Keratinocyte (primary cell): ENCODE data around the gene SH3RF1. TPM values are rescaled to one million over a fixed set of nuclear protein-coding genes. Genes with fewer than 3 reads are reported as not detected.

ENCODE experiments used
- DNase-seq: peaks from one replicate; pipeline ENCODE4 v3.0.0-alpha.2; 2011; ENCODE audit warnings: low read depth, missing footprints, low spot score
- FAIRE-seq: peaks from 2 replicates; lab custom pipeline; 2011; peaks lifted over from hg19 to GRCh38; lab: Jason Lieb, UNC
- H2AFZ ChIP-seq: 2 replicates; pipeline ENCODE4 v1.6.0; 2012; ENCODE audit warnings: low read length, control low read depth, inconsistent platforms; ENCODE audit not compliant: control insufficient read depth
- H3K27ac ChIP-seq: 2 replicates; pipeline ENCODE4 v1.5.1; 2011; ENCODE audit warnings: low read length; ENCODE audit not compliant: control insufficient read depth, insufficient read depth
- H3K27me3 ChIP-seq: 3 replicates; pipeline ENCODE4 v1.6.0; 2011; ENCODE audit warnings: low read length; ENCODE audit not compliant: control insufficient read depth, insufficient read depth; ENCODE audit errors: extremely low read depth
- H3K36me3 ChIP-seq, 2 experiments: 2 replicates in 1 of 2; 3 replicates in 1 of 2; pipeline ENCODE4 v1.5.1; 2011; ENCODE audit warnings: low read length in 2 of 2, mild to moderate bottlenecking in 1 of 2; ENCODE audit not compliant: control insufficient read depth in 2 of 2, insufficient read depth in 2 of 2; ENCODE audit errors: extremely low read depth in 1 of 2
- H3K4me1 ChIP-seq: 3 replicates; pipeline ENCODE4 v1.5.1; 2011; ENCODE audit warnings: low read length; ENCODE audit not compliant: control insufficient read depth, insufficient read depth; ENCODE audit errors: extremely low read depth
- H3K4me2 ChIP-seq: 3 replicates; pipeline ENCODE4 v1.6.0; 2011; ENCODE audit warnings: low read depth, low read length; ENCODE audit not compliant: control insufficient read depth, insufficient read depth; ENCODE audit errors: extremely low read depth
- H3K4me3 ChIP-seq, 3 experiments: fragments of 200-600 bp in 1 of 3; sonication (generic) in 1 of 3; 2 replicates in 2 of 3; 3 replicates in 1 of 3; pipeline ENCODE4 v1.5.1; 2011 to 2016; ENCODE audit warnings: low read length in 3 of 3, mild to moderate bottlenecking in 3 of 3, control low read depth in 2 of 3, inconsistent platforms in 1 of 3, low read depth in 1 of 3, mixed read lengths in 1 of 3, mixed run types in 1 of 3, moderate library complexity in 1 of 3; ENCODE audit not compliant: control insufficient read depth in 2 of 3, insufficient read depth in 2 of 3; ENCODE audit errors: extremely low read depth in 1 of 3
- H3K79me2 ChIP-seq: 2 replicates; pipeline ENCODE4 v1.6.0; 2012; ENCODE audit warnings: low read length; ENCODE audit not compliant: control insufficient read depth, insufficient read depth
- H3K9ac ChIP-seq: 3 replicates; pipeline ENCODE4 v1.6.0; 2011; ENCODE audit warnings: low read length; ENCODE audit not compliant: control insufficient read depth, insufficient read depth; ENCODE audit errors: extremely low read depth
- H3K9me1 ChIP-seq: 3 replicates; pipeline ENCODE4 v1.6.0; 2011; ENCODE audit warnings: low read length; ENCODE audit not compliant: control insufficient read depth, insufficient read depth; ENCODE audit errors: extremely low read depth
- H3K9me3 ChIP-seq: 2 replicates; pipeline ENCODE4 v1.5.1; 2012; ENCODE audit warnings: low read depth, low read length; ENCODE audit not compliant: control insufficient read depth
- H4K20me1 ChIP-seq: 3 replicates; pipeline ENCODE4 v1.6.0; 2011; ENCODE audit warnings: low read length; ENCODE audit not compliant: control insufficient read depth, insufficient read depth; ENCODE audit errors: extremely low read depth
- CTCF ChIP-seq, 3 experiments: IDR thresholded peaks in 1 of 3; conservative IDR thresholded peaks in 1 of 3; optimal IDR thresholded peaks in 1 of 3; 2 replicates in 2 of 3; 3 replicates in 1 of 3; pipeline versions ENCODE3 to v1.5.1; 2011; ENCODE audit warnings: low read length in 3 of 3, mild to moderate bottlenecking in 3 of 3, moderate library complexity in 2 of 3, control low read depth in 1 of 3, inconsistent platforms in 1 of 3; ENCODE audit not compliant: insufficient read depth in 2 of 3; ENCODE audit errors: extremely low read depth in 1 of 3
- EZH2 ChIP-seq: IDR thresholded peaks from one replicate; pipeline ENCODE4 v1.6.1; 2012; ENCODE audit warnings: inconsistent platforms, mild to moderate bottlenecking, low read length, moderate library complexity
- dilution Hi-C: fragments of 300-500 bp; cut with MboI; formaldehyde crosslinking; loops from one replicate; pipeline ENCODE4 v1.7.0; 2020; ENCODE audit warnings: low sequenced_read_pairs; ENCODE audit not compliant: extremely low pct_ligation_motif_present
- polyA plus RNA-seq, 5 experiments: library from polyadenylated mRNA; depleted of rRNA in 3 of 5; stranded (reverse) in 3 of 5; stranded (forward) in 1 of 5; unstranded in 1 of 5; fragments of >200 nt; gene quantifications; 1 replicate in 1 of 5; 2 replicates in 3 of 5; 3 replicates in 1 of 5; pipeline versions ENCODE4 v1.2.1 to v1.2.3, GENCODE V29; 2011 to 2012; ENCODE audit warnings: missing spikeins in 2 of 5, low read depth in 1 of 5, low replicate concordance in 1 of 5

Gene SH3RF1
- polyA plus RNA-seq, 1 donor (not counting 4 experiments of a cell fraction or from before 2014, with no cell fraction given) = 9.5 TPM

- H3K4me2 ChIP-seq = no peak overlapping the region
- dilution Hi-C loops = no loop called here
Observed at GRCh38 chr4:169212981-169213380, 57.8 kb downstream of the SH3RF1 start.

GRCh38 chr4:169210504-169211118, 60.1 kb downstream of the SH3RF1 start:
- TF ChIP-seq EZH2 = no peak
- TF ChIP-seq CTCF (optimal IDR thresholded peaks at IDR 0.05 in 1 of 3, IDR thresholded peaks at IDR 0.05 in 1 of 3, conservative IDR thresholded peaks at IDR 0.05 in 1 of 3; ENCODE audit: extremely low read depth in 1 of 3, insufficient read depth in 2 of 3, low read length in 3 of 3) = no peak
- peaks cover under 1% of the 10 kb centered on the region for H3K4me1 ChIP-seq
- no peaks in the 10 kb centered on the region for H3K27me3 ChIP-seq
- no peak for DNase-seq
- no peaks in the 10 kb centered on the region for H4K20me1 ChIP-seq
- H3K79me2 ChIP-seq = peaks cover 48% of the 10 kb centered on the region
- dilution Hi-C loops = no loop called here
- H3K36me3 ChIP-seq = no peaks in the 10 kb centered on the region
- no peak for FAIRE-seq
- H3K27ac ChIP-seq = no peak overlapping the region
- H3K9ac ChIP-seq = no peak overlapping the region
- H3K9me3 ChIP-seq = peaks cover 3% of the 10 kb centered on the region
- H2AFZ ChIP-seq = no peak overlapping the region
- no peak overlapping the region for H3K4me3 ChIP-seq
- no peak overlapping the region for H3K4me2 ChIP-seq
- H3K9me1 ChIP-seq = no peaks in the 10 kb centered on the region

More at GRCh38 chr4:169212981-169213380, 57.8 kb downstream of the SH3RF1 start:
- Histone ChIP-seq H3K4me3 (no peak overlapping the region), H3K27me3 (no peaks in the 10 kb centered on the region), H3K9ac (no peak overlapping the region), H3K9me1 (no peaks in the 10 kb centered on the region), H3K4me1 (no peaks in the 10 kb centered on the region), H3K9me3 (peaks cover 3% of the 10 kb centered on the region), H3K36me3 (no peaks in the 10 kb centered on the region), H2AFZ (no peak overlapping the region), H3K27ac (no peak overlapping the region), H3K79me2 (peaks cover 39% of the 10 kb centered on the region), H4K20me1 (no peaks in the 10 kb centered on the region)
- DNase-seq (no peak), FAIRE-seq (peak; percentile 43)
- TF ChIP-seq EZH2 (no peak), CTCF (optimal IDR thresholded peaks at IDR 0.05 in 1 of 3, IDR thresholded peaks at IDR 0.05 in 1 of 3, conservative IDR thresholded peaks at IDR 0.05 in 1 of 3; ENCODE audit: extremely low read depth in 1 of 3, insufficient read depth in 2 of 3, low read length in 3 of 3) (no peak)
